ENCODE results near the gene CELA2B.
"Not testable (repeated sequence)": the region's sequence is repeated elsewhere in the genome, so short reads cannot be mapped to it uniquely, and the experiment has no call there.

CELA2B gene

DNA sequence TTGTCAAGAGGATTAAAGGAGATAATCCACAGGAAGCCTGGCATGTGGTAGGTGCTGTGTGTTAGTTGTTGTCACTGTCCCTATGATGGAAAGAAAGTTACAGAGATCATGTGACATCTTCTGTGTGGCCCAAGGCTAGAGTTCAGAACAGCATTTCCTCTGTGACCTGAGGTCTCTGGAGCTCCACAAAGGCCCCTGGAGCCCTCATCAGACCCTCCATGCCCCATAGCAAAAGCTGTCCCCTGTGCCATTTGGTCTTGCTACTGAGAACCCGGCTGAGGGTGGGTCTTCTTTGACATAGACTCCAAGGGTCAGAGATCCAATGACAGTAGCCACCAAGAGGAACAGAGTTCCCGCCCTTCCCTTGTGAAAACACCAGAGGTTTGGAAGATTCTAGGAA, 8.1 kb downstream of the CELA2B start:
- no peak for TF ChIP-seq ARNTL (CRISPR knock-in tag; IDR thresholded peaks at IDR 0.05; ENCODE audit: borderline replicate concordance, low read depth)
- no peak for TF ChIP-seq ZC3H10 (CRISPR knock-in tag; IDR thresholded peaks at IDR 0.05)
- TF ChIP-seq, protein P1, sequence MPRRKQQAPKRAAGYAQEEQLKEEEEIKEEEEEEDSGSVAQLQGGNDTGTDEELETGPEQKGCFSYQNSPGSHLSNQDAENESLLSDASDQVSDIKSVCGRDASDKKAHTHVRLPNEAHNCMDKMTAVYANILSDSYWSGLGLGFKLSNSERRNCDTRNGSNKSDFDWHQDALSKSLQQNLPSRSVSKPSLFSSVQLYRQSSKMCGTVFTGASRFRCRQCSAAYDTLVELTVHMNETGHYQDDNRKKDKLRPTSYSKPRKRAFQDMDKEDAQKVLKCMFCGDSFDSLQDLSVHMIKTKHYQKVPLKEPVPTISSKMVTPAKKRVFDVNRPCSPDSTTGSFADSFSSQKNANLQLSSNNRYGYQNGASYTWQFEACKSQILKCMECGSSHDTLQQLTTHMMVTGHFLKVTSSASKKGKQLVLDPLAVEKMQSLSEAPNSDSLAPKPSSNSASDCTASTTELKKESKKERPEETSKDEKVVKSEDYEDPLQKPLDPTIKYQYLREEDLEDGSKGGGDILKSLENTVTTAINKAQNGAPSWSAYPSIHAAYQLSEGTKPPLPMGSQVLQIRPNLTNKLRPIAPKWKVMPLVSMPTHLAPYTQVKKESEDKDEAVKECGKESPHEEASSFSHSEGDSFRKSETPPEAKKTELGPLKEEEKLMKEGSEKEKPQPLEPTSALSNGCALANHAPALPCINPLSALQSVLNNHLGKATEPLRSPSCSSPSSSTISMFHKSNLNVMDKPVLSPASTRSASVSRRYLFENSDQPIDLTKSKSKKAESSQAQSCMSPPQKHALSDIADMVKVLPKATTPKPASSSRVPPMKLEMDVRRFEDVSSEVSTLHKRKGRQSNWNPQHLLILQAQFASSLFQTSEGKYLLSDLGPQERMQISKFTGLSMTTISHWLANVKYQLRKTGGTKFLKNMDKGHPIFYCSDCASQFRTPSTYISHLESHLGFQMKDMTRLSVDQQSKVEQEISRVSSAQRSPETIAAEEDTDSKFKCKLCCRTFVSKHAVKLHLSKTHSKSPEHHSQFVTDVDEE (CRISPR knock-in tag; IDR thresholded peaks at IDR 0.05), result no peak
- TF ChIP-seq ISL1 (CRISPR knock-in tag; IDR thresholded peaks at IDR 0.05), result no peak
- no peak for TF ChIP-seq TOX (CRISPR knock-in tag; IDR thresholded peaks at IDR 0.05; ENCODE audit: borderline replicate concordance)
- TF ChIP-seq, protein P2, sequence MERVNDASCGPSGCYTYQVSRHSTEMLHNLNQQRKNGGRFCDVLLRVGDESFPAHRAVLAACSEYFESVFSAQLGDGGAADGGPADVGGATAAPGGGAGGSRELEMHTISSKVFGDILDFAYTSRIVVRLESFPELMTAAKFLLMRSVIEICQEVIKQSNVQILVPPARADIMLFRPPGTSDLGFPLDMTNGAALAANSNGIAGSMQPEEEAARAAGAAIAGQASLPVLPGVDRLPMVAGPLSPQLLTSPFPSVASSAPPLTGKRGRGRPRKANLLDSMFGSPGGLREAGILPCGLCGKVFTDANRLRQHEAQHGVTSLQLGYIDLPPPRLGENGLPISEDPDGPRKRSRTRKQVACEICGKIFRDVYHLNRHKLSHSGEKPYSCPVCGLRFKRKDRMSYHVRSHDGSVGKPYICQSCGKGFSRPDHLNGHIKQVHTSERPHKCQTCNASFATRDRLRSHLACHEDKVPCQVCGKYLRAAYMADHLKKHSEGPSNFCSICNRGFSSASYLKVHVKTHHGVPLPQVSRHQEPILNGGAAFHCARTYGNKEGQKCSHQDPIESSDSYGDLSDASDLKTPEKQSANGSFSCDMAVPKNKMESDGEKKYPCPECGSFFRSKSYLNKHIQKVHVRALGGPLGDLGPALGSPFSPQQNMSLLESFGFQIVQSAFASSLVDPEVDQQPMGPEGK (CRISPR knock-in tag; IDR thresholded peaks at IDR 0.05; ENCODE audit: borderline replicate concordance), result no peak

DNA sequence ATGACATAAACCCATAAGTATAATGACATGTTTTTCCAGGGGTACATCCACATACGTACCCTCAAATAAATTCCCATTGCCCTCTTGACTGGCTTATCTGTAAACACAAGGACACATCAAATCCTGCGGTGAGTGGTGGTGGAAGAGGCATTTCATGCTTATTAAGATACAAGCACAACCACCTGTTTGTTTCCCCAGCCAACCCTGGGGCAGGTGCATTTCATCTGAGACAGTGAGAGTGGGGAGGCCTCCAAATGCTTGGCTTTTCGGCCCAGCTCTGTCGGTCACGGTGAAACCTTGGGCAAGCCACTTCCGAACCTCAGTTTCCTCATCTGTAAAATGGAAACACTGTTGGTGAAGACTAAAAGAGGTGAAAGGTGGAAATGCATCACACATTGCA, 8.5 kb downstream of the CELA2B start:
- not testable (repeated sequence) for ATAC-seq

More for the DNA sequence above, 8.1 kb downstream of the CELA2B start:
- ATAC-seq, result no peak

DNA sequence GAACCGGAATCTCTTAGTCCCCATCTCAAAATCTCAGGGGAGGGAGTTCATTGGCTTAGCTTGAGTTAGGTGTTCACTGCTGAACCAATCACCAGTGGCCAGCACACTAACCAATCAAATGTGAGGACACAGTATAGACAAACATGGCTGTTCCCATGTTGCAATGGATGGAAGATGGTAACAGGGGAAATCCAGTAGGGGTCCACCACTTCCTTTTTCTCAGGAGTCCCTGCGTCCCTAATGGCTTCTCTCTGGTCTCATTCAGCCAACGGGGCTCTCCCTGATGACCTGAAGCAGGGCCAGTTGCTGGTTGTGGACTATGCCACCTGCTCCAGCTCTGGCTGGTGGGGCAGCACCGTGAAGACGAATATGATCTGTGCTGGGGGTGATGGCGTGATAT, 9.7 kb downstream of the CELA2B start:
- ATAC-seq, result no peak
- TF ChIP-seq ZNF70 (CRISPR knock-in tag; IDR thresholded peaks at IDR 0.05), result no peak
- no peak for TF ChIP-seq ZFP3 (CRISPR knock-in tag; IDR thresholded peaks at IDR 0.05)
- TF ChIP-seq GLIS3 (CRISPR knock-in tag; IDR thresholded peaks at IDR 0.05), result no peak
- TF ChIP-seq OSR1 (CRISPR knock-in tag; IDR thresholded peaks at IDR 0.05), result no peak
- TF ChIP-seq PPARA (CRISPR knock-in tag; IDR thresholded peaks at IDR 0.05; ENCODE audit: borderline replicate concordance), result no peak
- TF ChIP-seq ZNF565 (CRISPR knock-in tag; conservative IDR thresholded peaks at IDR 0.05; ENCODE audit: low read depth), result no peak
- TF ChIP-seq, protein P1 (CRISPR knock-in tag; IDR thresholded peaks at IDR 0.05), result no peak
- TF ChIP-seq, protein P3, sequence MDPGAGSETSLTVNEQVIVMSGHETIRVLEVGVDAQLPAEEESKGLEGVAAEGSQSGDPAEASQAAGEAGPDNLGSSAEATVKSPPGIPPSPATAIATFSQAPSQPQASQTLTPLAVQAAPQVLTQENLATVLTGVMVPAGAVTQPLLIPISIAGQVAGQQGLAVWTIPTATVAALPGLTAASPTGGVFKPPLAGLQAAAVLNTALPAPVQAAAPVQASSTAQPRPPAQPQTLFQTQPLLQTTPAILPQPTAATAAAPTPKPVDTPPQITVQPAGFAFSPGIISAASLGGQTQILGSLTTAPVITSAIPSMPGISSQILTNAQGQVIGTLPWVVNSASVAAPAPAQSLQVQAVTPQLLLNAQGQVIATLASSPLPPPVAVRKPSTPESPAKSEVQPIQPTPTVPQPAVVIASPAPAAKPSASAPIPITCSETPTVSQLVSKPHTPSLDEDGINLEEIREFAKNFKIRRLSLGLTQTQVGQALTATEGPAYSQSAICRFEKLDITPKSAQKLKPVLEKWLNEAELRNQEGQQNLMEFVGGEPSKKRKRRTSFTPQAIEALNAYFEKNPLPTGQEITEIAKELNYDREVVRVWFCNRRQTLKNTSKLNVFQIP (CRISPR knock-in tag; IDR thresholded peaks at IDR 0.05; ENCODE audit: borderline replicate concordance, low read depth), result no peak
- TF ChIP-seq, protein P4, sequence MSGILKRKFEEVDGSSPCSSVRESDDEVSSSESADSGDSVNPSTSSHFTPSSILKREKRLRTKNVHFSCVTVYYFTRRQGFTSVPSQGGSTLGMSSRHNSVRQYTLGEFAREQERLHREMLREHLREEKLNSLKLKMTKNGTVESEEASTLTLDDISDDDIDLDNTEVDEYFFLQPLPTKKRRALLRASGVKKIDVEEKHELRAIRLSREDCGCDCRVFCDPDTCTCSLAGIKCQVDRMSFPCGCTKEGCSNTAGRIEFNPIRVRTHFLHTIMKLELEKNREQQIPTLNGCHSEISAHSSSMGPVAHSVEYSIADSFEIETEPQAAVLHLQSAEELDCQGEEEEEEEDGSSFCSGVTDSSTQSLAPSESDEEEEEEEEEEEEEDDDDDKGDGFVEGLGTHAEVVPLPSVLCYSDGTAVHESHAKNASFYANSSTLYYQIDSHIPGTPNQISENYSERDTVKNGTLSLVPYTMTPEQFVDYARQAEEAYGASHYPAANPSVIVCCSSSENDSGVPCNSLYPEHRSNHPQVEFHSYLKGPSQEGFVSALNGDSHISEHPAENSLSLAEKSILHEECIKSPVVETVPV (CRISPR knock-in tag; IDR thresholded peaks at IDR 0.05), result no peak
- TF ChIP-seq ZC3H10 (CRISPR knock-in tag; IDR thresholded peaks at IDR 0.05), result no peak
- no peak for TF ChIP-seq TCF4 (CRISPR knock-in tag; IDR thresholded peaks at IDR 0.05; ENCODE audit: borderline replicate concordance)
- no peak for TF ChIP-seq ARNTL (CRISPR knock-in tag; IDR thresholded peaks at IDR 0.05; ENCODE audit: borderline replicate concordance, low read depth)
- no peak for TF ChIP-seq ZNF8 (CRISPR knock-in tag; IDR thresholded peaks at IDR 0.05)

DNA sequence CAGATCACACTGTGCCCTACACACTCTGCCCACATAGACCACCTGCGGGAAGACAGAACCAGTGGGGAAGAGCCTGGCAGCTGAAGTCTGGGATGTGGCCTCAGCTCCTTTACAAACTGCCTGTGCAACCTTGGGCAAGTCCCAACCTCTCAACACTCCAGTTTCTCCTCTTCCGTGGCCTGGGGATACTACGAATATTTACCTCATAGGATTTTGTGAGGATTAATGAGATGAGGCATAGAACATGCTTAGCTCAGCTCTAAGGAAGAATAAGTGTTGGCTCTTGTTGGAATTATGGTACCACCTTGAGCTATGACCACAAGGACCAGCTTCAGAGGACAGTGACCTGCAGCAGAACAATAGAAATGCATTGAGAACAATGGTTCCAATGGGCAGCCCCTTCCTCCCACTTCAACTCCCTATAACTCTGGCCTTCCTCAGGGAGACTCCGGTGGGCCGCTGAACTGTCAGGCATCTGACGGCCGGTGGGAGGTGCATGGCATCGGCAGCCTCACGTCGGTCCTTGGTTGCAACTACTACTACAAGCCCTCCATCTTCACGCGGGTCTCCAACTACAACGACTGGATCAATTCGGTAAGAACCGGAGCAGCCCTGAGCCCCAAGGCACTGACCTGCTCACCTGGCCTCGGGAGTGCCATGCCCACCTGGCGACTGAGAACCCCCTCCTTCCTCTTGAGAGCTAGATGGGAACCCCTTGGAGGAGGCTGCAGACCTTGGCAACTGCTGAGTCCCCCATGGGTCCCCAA, 11.1 kb downstream of the CELA2B start:
- not testable (repeated sequence) for ATAC-seq
